ENCODE measurements around the gene NUP205. TPM values are rescaled to one million over a fixed set of nuclear protein-coding genes. Genes with fewer than 3 reads are reported as not detected.

NUP205 gene
- total RNA-seq, 8 experiments from 2014 or later = 26.2 to 68.4 (median 32.7) TPM

DNA sequence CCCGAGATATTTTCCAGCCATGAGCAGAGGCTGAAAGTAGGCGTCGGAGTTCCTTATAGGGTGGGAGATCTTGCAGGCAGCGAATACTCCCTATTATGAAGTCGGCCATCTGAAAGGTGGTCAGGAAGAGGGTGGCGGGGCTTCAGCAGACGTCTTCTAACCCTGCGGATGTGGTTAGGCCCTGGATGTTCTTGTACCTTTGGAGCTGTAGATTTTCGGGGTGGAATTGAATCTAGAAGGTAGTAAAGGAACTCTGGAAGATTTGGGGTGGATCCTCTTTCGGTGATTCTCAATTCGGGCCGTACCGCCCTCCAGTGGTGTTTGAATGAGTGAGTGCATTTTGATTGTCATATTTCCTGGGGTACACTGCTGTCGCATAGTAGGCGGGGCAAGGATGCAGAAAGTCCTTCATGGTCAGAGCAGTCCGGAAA is 635 bp downstream of the NUP205 start:
- in situ Hi-C loops (cut with MboI; ENCODE audit: low pct_unique_long_range_greater_than_20kb in 2 of 9, low sequenced_read_pairs in 9 of 9, unreplicated experiment in 9 of 9) = loop anchor here in 1 of 9 experiments (25.0 kb wide), 1 partner anchor 271 kb away; no protein-coding TSS in a partner anchor
- Histone ChIP-seq H3K4me1 (replicated peaks in 1 of 2) (no peaks in the 10 kb centered on the region), H3K4me3 (peak overlapping the region; percentile 57 to 76 (median 64)), H3K27ac (peak overlapping the region; percentile 99 to 100)
- WGBS, 10 experiments = 0 to 2% (median 0%) methylated on average over 1 to 14 of the region's 16 CpGs
- ATAC-seq (replicated peaks in 6 of 8) = peak; percentile 52 to 66 (median 58)

DNA sequence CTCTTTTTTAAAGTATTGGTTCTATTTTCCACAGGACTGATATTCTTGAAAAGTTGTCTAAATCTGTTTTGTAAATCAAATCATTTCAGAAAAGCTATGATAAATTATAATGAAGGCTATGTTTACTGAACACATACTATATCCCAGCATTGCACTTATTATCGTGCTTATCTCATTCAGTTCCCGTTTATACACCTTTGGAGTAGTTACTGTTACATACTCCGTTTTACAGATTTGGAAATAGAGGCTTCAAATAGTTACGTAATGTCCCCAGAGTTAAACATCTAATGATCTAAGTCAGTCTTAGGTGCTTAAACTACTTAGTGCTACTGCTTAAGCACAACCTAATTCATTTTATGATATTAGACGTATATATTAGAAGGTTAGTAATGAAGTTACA is 1.2 kb downstream of the NUP205 start:
- ATAC-seq (replicated peaks in 6 of 8) = no peak
- in situ Hi-C loops (cut with MboI; ENCODE audit: low pct_unique_long_range_greater_than_20kb in 2 of 9, low sequenced_read_pairs in 9 of 9, unreplicated experiment in 9 of 9) = loop anchor here in 1 of 9 experiments (25.0 kb wide), 1 partner anchor 272 kb away; no protein-coding TSS in a partner anchor
- no peak overlapping the region for H3K27ac ChIP-seq
- no peaks in the 10 kb centered on the region for H3K4me1 ChIP-seq (replicated peaks in 1 of 2)
- WGBS, 10 experiments = 52 to 80% (median 70%) methylated on average over 2 to 5 of the region's 5 CpGs; no CpG with 5 or more reads in 1 of the 10 experiments
- H3K4me3 ChIP-seq = peak overlapping the region; percentile 57 to 76 (median 64)

DNA sequence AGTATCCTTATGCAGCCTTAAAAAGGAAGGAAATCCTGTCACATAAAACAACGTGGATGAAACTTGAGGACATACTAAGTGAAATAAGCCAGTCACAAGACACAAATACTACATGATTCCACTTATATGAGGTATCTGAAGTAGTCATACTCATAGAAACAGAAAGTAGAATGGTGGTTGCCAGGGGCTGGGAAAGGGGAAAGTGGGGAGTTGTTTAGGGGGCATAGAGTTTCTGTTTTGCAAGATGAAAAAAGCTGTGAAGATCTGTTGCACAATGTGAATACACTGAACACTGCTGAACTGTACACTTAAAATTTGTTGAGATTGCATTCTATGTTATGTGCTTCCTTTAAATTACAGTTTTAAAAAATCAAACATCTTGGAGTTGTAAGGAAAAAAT is 2.9 kb downstream of the NUP205 start:
- in situ Hi-C loops (cut with MboI; ENCODE audit: low pct_unique_long_range_greater_than_20kb in 2 of 9, low sequenced_read_pairs in 9 of 9, unreplicated experiment in 9 of 9) = loop anchor here in 1 of 9 experiments (25.0 kb wide), 1 partner anchor 273 kb away; no protein-coding TSS in a partner anchor
- H3K27ac ChIP-seq = no peak overlapping the region
- no peak for ATAC-seq (replicated peaks in 6 of 8)
- 0 to 100% (median 50%) methylated on average over 1 of the region's 1 CpG; no CpG with 5 or more reads in 3 of the 10 experiments for WGBS, 10 experiments
- no peak overlapping the region for H3K4me3 ChIP-seq
- no peaks in the 10 kb centered on the region for H3K4me1 ChIP-seq (replicated peaks in 1 of 2)

DNA sequence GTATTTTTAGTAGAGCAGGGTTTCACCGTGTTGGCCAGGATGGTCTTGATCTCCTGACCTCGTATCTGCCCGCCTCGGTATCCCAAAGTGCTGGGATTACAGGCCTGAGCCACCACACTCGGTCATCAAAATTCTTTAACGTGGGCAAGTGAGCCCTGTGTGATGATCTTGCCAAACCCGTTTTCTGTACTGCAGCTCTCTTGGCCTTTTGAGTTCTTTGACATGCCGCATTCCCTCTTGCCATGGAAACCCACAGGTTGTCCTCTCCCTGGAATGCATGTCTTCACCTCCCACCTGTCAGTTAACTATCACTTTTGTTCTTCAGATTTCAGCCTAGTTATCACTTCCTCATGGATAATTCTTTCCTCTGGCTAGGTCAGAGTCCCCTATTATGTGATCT is 5.0 kb downstream of the NUP205 start:
- WGBS, 10 experiments = 83 to 100% (median 93%) methylated on average over 1 to 7 of the region's 8 CpGs; no CpG with 5 or more reads in 3 of the 10 experiments
- no peaks in the 10 kb centered on the region for H3K4me1 ChIP-seq (replicated peaks in 1 of 2)
- ATAC-seq (replicated peaks in 6 of 8) = no peak
- no peak overlapping the region for H3K27ac ChIP-seq
- in situ Hi-C loops (cut with MboI; ENCODE audit: low pct_unique_long_range_greater_than_20kb in 2 of 9, low sequenced_read_pairs in 9 of 9, unreplicated experiment in 9 of 9) = loop anchor here in 1 of 9 experiments (25.0 kb wide), 1 partner anchor 275 kb away; no protein-coding TSS in a partner anchor
- H3K4me3 ChIP-seq = no peak overlapping the region

DNA sequence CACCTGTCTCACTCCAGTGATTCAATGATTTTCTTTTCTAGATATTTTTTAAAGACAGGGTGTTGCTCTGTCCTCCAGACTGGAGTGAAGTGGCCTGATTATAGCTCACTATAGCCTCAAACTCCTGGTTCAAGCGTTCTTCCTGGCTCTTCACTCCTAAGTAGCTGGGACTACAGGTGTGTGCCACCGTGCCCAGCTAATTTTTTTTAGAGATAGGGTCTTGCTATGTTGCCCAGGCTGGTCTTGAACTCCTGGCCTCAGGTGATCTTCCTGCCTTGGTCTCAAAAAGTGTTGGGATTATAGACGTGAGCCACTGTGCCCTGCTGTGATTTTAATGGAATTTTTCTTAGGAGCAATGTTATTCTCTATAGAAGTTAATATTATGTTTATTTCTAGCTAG is 14.1 kb downstream of the NUP205 start:
- in situ Hi-C loops (cut with MboI; ENCODE audit: low pct_unique_long_range_greater_than_20kb in 2 of 9, low sequenced_read_pairs in 9 of 9, unreplicated experiment in 9 of 9) = loop anchor here in 1 of 9 experiments (25.0 kb wide), 1 partner anchor 285 kb away; no protein-coding TSS in a partner anchor
- 81 to 100% (median 100%) methylated on average over 1 to 3 of the region's 3 CpGs; no CpG with 5 or more reads in 7 of the 10 experiments for WGBS, 10 experiments
- H3K4me1 ChIP-seq (replicated peaks in 1 of 2) = no peaks in the 10 kb centered on the region
- no peak overlapping the region for H3K4me3 ChIP-seq
- no peak for ATAC-seq (replicated peaks in 6 of 8)
- no peak overlapping the region for H3K27ac ChIP-seq

DNA sequence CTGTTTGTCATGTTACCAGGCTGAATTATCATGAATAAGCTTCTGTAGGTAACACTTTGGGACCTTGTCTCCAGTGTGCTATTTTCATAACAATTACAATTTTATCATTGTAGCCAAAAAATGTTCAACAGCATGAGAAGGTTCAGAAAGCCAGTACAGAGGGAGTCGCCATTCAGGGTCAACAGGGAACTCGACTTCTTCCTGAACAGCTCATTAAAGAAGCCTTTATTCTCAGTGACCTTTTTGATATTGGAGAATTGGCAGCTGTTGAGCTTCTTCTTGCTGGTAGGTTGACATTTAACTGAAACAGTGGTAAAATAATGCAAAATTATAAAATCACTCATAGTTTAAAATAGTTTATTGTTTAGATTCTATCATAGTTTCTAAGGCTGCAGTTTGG is 15.8 kb downstream of the NUP205 start:
- Histone ChIP-seq H3K27ac (no peak overlapping the region), H3K4me1 (replicated peaks in 1 of 2) (no peaks in the 10 kb centered on the region), H3K4me3 (no peak overlapping the region)
- WGBS, 10 experiments = 66 to 100% (median 94%) methylated on average over 1 to 2 of the region's 2 CpGs; no CpG with 5 or more reads in 1 of the 10 experiments
- no peak for ATAC-seq (replicated peaks in 6 of 8)
- in situ Hi-C loops (cut with MboI; ENCODE audit: low pct_unique_long_range_greater_than_20kb in 2 of 9, low sequenced_read_pairs in 9 of 9, unreplicated experiment in 9 of 9) = loop anchor here in 1 of 9 experiments (25.0 kb wide), 1 partner anchor 286 kb away; no protein-coding TSS in a partner anchor

DNA sequence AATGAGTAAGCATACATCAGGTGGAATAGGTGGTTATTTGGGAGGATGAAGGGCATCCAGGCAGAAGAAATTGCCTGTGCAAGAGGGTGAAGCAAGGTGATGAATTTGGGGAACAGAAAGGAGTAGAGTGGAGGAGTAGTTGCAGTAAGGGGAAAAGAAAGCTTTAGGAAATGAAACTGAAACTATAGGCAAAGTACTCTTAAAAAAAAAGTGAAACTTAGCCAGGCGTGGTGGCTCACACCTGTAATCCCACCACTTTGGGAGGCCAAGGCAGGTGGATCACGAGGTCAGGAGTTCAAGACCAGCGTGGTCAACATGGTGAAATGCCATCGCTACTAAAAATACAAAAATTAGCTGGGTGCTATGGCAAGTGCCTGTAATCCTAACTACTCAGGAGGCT is 17.6 kb downstream of the NUP205 start:
- Histone ChIP-seq H3K27ac (no peak overlapping the region), H3K4me1 (replicated peaks in 1 of 2) (no peaks in the 10 kb centered on the region), H3K4me3 (no peak overlapping the region)
- 78 to 100% (median 90%) methylated on average over 2 to 4 of the region's 4 CpGs; no CpG with 5 or more reads in 3 of the 10 experiments for WGBS, 10 experiments
- no peak for ATAC-seq (replicated peaks in 6 of 8)
- in situ Hi-C loops (cut with MboI; ENCODE audit: low pct_unique_long_range_greater_than_20kb in 2 of 9, low sequenced_read_pairs in 9 of 9, unreplicated experiment in 9 of 9) = no loop called here

DNA sequence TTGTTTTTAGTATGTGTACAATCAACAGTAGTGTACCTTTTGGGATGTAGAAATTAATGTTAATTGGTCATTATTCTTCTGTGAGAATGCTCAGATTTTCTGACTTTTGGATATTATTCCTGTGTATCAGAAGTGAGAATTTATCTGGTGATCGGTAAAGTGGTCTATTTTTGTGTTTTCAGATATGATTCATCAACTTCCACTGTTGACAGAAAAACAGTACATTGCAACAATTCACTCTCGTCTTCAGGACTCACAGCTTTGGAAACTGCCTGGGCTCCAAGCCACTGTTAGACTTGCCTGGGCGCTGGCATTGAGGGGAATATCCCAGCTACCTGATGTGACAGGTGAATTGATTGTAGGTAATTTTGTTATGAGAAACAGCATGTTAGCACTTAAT is 20.9 kb downstream of the NUP205 start:
- Histone ChIP-seq H3K4me3 (no peak overlapping the region), H3K4me1 (replicated peaks in 1 of 2) (no peaks in the 10 kb centered on the region), H3K27ac (no peak overlapping the region)
- in situ Hi-C loops (cut with MboI; ENCODE audit: low pct_unique_long_range_greater_than_20kb in 2 of 9, low sequenced_read_pairs in 9 of 9, unreplicated experiment in 9 of 9) = no loop called here
- whole genome bisulfite sequencing, 10 experiments = 83 to 100% (median 98%) methylated on average over 1 to 3 of the region's 3 CpGs
- ATAC-seq (replicated peaks in 6 of 8) = no peak

DNA sequence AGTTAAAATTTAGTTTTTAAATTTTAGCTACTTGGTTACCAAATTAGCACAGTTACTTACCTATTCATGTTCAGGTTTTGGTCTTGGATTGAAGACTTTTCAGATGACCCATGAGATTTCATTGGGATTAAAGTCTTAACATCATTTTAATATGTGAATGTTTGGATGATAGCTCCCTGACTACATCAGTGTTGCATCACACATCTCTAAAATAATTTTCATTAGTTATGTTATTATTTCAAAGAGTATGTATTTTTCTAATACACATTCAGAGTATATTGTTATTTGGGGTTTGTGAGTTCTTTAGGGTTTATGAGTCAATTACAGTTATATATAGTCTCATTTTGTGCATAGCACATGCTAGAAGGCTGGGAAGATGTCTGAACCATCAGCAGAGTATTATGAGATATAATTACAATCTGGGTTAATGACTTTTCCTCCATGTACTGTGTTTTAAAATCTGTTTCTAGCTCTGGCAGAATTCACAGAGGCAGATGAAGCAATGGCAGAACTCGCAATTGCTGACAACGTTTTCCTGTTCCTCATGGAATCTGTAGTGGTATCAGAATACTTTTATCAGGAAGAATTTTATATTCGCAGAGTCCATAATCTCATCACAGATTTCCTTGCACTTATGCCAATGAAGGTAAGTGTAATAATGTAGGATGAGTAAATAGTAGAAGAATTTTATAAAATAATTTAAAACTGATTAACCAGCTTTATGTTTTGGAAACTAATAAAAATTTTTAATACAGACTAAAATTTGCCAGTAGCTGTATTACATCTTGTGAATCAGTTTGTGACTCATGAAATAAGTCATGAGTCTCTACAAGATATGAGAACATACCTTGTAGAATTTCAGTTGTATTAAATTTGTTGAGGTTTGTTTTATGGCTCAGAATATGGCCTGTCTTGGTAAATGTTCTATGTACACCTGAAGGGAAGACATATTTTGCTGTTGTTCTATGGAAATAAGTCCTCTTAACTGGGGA is 26.9 kb downstream of the NUP205 start:
- no peak for ATAC-seq (replicated peaks in 6 of 8)
- WGBS, 10 experiments = 87 to 100% (median 94%) methylated on average over 1 to 3 of the region's 3 CpGs
- in situ Hi-C loops (cut with MboI; ENCODE audit: low pct_unique_long_range_greater_than_20kb in 2 of 9, low sequenced_read_pairs in 9 of 9, unreplicated experiment in 9 of 9) = no loop called here

DNA sequence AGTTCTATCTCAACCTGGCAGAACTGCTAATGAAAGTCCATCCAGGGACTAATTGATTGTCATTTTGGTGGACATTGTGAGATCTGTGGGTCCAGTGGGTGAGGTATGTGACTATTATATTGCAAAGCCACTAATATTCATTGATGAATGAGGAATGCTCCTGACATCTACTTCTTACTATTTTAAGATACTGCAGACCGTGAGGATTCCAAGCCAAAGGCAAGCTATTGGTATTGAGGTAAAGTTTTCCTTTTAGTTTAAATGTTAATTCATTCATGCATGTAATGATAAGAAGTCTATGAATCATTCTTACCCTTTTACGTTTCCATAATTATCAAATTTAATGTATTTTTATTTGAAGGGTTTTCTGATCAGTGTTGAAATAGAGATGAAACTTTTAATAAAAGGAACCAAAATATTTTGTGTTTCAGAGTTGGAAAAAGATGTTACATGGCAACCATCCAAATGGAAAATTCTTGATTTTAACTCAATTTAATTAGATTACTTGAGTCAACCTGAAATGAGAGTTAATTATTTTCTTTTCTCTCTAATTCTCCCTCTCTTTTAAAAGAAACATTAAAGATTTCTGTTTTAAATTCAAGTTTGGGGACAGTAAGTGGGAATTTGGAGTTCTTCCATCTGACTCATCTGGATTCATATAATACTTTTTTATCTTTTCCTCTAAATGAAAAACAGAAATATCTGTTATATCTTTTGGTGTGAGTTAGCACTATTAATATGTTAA is 39.6 kb downstream of the NUP205 start:
- 23 to 100% (median 78%) methylated on average over 1 to 2 of the region's 2 CpGs; no CpG with 5 or more reads in 2 of the 10 experiments for WGBS, 10 experiments
- ATAC-seq (replicated peaks in 6 of 8) = no peak
- H3K4me3 ChIP-seq = no peak overlapping the region
- H3K27ac ChIP-seq = no peak overlapping the region
- no peaks in the 10 kb centered on the region for H3K4me1 ChIP-seq (replicated peaks in 1 of 2)
- in situ Hi-C loops (cut with MboI; ENCODE audit: low pct_unique_long_range_greater_than_20kb in 2 of 9, low sequenced_read_pairs in 9 of 9, unreplicated experiment in 9 of 9) = no loop called here

More for the DNA sequence above, 26.9 kb downstream of the NUP205 start:
- Histone ChIP-seq H3K4me3 (no peak overlapping the region), H3K27ac (no peak overlapping the region), H3K4me1 (replicated peaks in 1 of 2) (no peaks in the 10 kb centered on the region)

DNA sequence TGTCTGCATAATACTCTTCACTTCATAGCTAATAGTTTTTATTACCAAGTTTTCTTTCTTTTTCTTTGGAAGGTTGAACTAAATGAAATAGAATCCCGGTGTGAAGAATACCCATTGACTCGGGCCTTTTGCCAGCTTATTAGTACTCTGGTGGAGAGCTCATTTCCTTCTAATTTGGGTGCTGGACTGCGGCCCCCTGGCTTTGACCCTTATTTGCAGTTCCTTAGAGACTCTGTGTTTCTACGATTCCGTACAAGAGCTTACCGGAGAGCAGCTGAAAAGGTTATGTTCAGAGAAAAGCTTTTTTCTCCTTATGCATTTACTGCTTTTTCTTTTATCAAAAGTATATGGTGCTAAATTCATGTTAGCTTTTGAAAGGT is 40.2 kb downstream of the NUP205 start:
- no peak for ATAC-seq (replicated peaks in 6 of 8)
- H3K4me1 ChIP-seq (replicated peaks in 1 of 2) = no peaks in the 10 kb centered on the region
- no peak overlapping the region for H3K27ac ChIP-seq
- in situ Hi-C loops (cut with MboI; ENCODE audit: low pct_unique_long_range_greater_than_20kb in 2 of 9, low sequenced_read_pairs in 9 of 9, unreplicated experiment in 9 of 9) = no loop called here
- H3K4me3 ChIP-seq = no peak overlapping the region
- WGBS, 10 experiments = 17 to 100% (median 57%) methylated on average over 3 to 6 of the region's 6 CpGs; no CpG with 5 or more reads in 3 of the 10 experiments

DNA sequence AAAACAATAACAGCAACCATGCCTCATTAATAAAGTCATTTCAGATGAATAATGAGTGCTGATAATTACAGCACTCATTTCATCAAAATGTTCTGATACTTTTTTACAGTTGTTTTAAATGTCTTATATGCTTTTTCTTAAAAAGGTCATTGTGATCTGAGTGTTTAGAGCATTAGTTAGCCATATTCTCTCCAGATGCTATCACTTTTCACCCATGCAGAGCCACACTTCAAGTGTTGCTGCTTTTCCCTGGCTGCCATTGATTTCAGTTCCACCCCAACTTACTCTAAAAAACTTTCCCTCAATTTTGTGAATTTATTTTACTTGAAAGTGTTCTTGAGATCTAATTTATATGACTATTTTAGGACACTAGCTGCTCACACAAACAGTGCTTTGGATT is 41.8 kb downstream of the NUP205 start:
- in situ Hi-C loops (cut with MboI; ENCODE audit: low pct_unique_long_range_greater_than_20kb in 2 of 9, low sequenced_read_pairs in 9 of 9, unreplicated experiment in 9 of 9) = no loop called here
- ATAC-seq (replicated peaks in 6 of 8) = no peak

DNA sequence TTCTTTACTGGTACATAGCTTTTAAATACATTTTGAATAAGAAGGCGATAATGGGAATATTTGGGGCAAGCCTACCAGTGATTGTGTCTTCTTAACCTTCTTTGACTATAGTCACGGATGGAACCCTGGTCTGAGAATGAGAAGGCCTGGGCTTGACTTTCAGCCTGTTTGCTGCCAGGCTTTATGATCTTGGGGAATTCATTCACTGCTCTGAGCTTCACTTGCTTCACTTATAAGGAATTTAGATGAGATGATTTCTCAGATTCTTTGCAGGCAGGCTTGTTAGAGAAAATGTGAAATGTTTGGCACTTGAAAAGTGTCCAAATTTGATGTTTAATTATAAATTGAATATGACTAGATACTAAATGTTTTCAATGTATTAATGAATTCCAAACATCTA is 42.5 kb downstream of the NUP205 start:
- in situ Hi-C loops (cut with MboI; ENCODE audit: low pct_unique_long_range_greater_than_20kb in 2 of 9, low sequenced_read_pairs in 9 of 9, unreplicated experiment in 9 of 9) = no loop called here
- H3K4me3 ChIP-seq = no peak overlapping the region
- no peak for ATAC-seq (replicated peaks in 6 of 8)
- no peak overlapping the region for H3K27ac ChIP-seq
- 29 to 100% (median 100%) methylated on average over 1 to 2 of the region's 2 CpGs; no CpG with 5 or more reads in 3 of the 10 experiments for WGBS, 10 experiments
- H3K4me1 ChIP-seq (replicated peaks in 1 of 2) = no peaks in the 10 kb centered on the region

More for the DNA sequence above, 41.8 kb downstream of the NUP205 start:
- Histone ChIP-seq H3K4me3 (no peak overlapping the region), H3K4me1 (replicated peaks in 1 of 2) (no peaks in the 10 kb centered on the region), H3K27ac (no peak overlapping the region)
